Measurements from ENCODE around the gene SLC9A9. TPM values are rescaled to one million over a fixed set of nuclear protein-coding genes. Genes with fewer than 3 reads are reported as not detected.

SLC9A9 gene
- total and polyA plus RNA-seq, 4 donors = 3.3 to 15.0 (median 6.1) TPM

GRCh38 chr3:143771258-143771657, 77.0 kb downstream of the SLC9A9 start:
- DNase-seq (ENCODE audit: low spot score) = no peak
- H3K4me3 ChIP-seq (ENCODE audit: low read depth in 1 of 3, low read length in 3 of 3) = no peak overlapping the region
- TF ChIP-seq ZBTB33 (IDR thresholded peaks at IDR 0.05) (no peak), MAX (IDR thresholded peaks at IDR 0.05) (no peak), RXRA (IDR thresholded peaks at IDR 0.05) (no peak), FOXA2 (IDR thresholded peaks at IDR 0.05) (no peak), TAF1 (conservative IDR thresholded peaks at IDR 0.05) (no peak), RAD21 (IDR thresholded peaks at IDR 0.05) (no peak), JUND (IDR thresholded peaks at IDR 0.05) (no peak), HNF4G (IDR thresholded peaks at IDR 0.05) (no peak), FOXA1 (IDR thresholded peaks at IDR 0.05) (no peak), CTCF (IDR thresholded peaks at IDR 0.05; ENCODE audit: low read depth, low read length, missing input control) (no peak), YY1 (IDR thresholded peaks at IDR 0.05) (no peak), SP1 (IDR thresholded peaks at IDR 0.05) (no peak)
- TF ChIP-seq, protein P1, sequence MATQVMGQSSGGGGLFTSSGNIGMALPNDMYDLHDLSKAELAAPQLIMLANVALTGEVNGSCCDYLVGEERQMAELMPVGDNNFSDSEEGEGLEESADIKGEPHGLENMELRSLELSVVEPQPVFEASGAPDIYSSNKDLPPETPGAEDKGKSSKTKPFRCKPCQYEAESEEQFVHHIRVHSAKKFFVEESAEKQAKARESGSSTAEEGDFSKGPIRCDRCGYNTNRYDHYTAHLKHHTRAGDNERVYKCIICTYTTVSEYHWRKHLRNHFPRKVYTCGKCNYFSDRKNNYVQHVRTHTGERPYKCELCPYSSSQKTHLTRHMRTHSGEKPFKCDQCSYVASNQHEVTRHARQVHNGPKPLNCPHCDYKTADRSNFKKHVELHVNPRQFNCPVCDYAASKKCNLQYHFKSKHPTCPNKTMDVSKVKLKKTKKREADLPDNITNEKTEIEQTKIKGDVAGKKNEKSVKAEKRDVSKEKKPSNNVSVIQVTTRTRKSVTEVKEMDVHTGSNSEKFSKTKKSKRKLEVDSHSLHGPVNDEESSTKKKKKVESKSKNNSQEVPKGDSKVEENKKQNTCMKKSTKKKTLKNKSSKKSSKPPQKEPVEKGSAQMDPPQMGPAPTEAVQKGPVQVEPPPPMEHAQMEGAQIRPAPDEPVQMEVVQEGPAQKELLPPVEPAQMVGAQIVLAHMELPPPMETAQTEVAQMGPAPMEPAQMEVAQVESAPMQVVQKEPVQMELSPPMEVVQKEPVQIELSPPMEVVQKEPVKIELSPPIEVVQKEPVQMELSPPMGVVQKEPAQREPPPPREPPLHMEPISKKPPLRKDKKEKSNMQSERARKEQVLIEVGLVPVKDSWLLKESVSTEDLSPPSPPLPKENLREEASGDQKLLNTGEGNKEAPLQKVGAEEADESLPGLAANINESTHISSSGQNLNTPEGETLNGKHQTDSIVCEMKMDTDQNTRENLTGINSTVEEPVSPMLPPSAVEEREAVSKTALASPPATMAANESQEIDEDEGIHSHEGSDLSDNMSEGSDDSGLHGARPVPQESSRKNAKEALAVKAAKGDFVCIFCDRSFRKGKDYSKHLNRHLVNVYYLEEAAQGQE (IDR thresholded peaks at IDR 0.05) = no peak
- TF ChIP-seq, protein P2, sequence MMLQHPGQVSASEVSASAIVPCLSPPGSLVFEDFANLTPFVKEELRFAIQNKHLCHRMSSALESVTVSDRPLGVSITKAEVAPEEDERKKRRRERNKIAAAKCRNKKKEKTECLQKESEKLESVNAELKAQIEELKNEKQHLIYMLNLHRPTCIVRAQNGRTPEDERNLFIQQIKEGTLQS (IDR thresholded peaks at IDR 0.05) = no peak
- no peaks in the 10 kb centered on the region for H3K27me3 ChIP-seq (ENCODE audit: control insufficient read depth in 4 of 4, insufficient read depth in 4 of 4, low read length in 3 of 4)
- H3K36me3 ChIP-seq (ENCODE audit: control insufficient read depth in 4 of 4, insufficient read depth in 3 of 4, low read depth in 1 of 4, low read length in 3 of 4) = no peaks in the 10 kb centered on the region
- 62% methylated on average over 3 of the region's 3 CpGs for WGBS
- H3K4me1 ChIP-seq (ENCODE audit: control insufficient read depth in 4 of 4, insufficient read depth in 4 of 4, low read length in 3 of 4) = no peaks in the 10 kb centered on the region
- no peak overlapping the region for H3K9ac ChIP-seq (ENCODE audit: low read depth in 1 of 2, low read length in 2 of 2)
- H3K27ac ChIP-seq (ENCODE audit: low read depth in 1 of 2, low read length in 2 of 2) = no peak overlapping the region
- no peaks in the 10 kb centered on the region for H3K9me3 ChIP-seq (ENCODE audit: control insufficient read depth in 4 of 4, low read length in 3 of 4)

DNA sequence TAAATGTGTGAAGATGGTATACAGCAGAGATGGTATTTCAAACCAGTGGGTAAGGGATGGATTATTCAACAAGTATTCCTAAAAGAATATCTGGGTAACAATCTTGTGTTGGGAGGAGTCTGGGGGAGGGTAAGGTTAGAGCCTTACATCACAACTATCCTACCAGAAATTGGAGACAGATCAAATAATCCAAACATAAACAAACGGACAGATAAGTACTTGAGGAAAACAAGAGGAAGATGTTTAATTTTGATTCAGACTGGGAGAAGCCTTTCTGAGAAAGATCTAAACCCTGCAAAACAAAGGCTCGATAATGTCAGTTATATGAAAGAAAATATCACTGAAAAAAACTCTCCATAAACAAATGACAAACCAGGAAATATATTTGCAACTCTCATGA, 77.9 kb downstream of the SLC9A9 start:
- no peaks in the 10 kb centered on the region for H3K27me3 ChIP-seq (ENCODE audit: control insufficient read depth in 4 of 4, insufficient read depth in 4 of 4, low read length in 3 of 4)
- H3K9ac ChIP-seq (ENCODE audit: low read depth in 1 of 2, low read length in 2 of 2) = no peak overlapping the region
- TF ChIP-seq NR2F2 (IDR thresholded peaks at IDR 0.05) (no peak), TAF1 (conservative IDR thresholded peaks at IDR 0.05) (no peak), CTCF (IDR thresholded peaks at IDR 0.05; ENCODE audit: low read depth, low read length, missing input control) (no peak), ZBTB33 (IDR thresholded peaks at IDR 0.05) (no peak), HNF4G (IDR thresholded peaks at IDR 0.05) (no peak), FOXA2 (IDR thresholded peaks at IDR 0.05) (no peak), FOXA1 (IDR thresholded peaks at IDR 0.05) (no peak), SP1 (IDR thresholded peaks at IDR 0.05) (no peak), RXRA (IDR thresholded peaks at IDR 0.05) (no peak)
- TF ChIP-seq, protein P2 (IDR thresholded peaks at IDR 0.05) = no peak
- H3K36me3 ChIP-seq (ENCODE audit: control insufficient read depth in 4 of 4, insufficient read depth in 3 of 4, low read depth in 1 of 4, low read length in 3 of 4) = no peaks in the 10 kb centered on the region
- H3K9me3 ChIP-seq (ENCODE audit: control insufficient read depth in 4 of 4, low read length in 3 of 4) = no peaks in the 10 kb centered on the region
- H3K27ac ChIP-seq (ENCODE audit: low read depth in 1 of 2, low read length in 2 of 2) = no peak overlapping the region
- no peak overlapping the region for H3K4me3 ChIP-seq (ENCODE audit: low read depth in 1 of 3, low read length in 3 of 3)
- H3K4me1 ChIP-seq (ENCODE audit: control insufficient read depth in 4 of 4, insufficient read depth in 4 of 4, low read length in 3 of 4) = no peaks in the 10 kb centered on the region
- 43% methylated on average over 2 of the region's 2 CpGs for WGBS
- DNase-seq (ENCODE audit: low spot score) = no peak
